Breast epithelium (tissue), 3 donors: ENCODE measurements around the gene DPPA5.
"Not testable (repeated sequence)": the region's sequence is repeated elsewhere in the genome, so short reads cannot be mapped to it uniquely, and the experiment has no call there.

ENCODE experiments used
- POLR2A ChIP-seq: fragments of 450-650 bp; IDR thresholded peaks from one replicate; pipeline ENCODE4 v1.6.1; 2016; ENCODE audit warnings: antibody characterized with exemption, mild to moderate bottlenecking, moderate library complexity
- POLR2AphosphoS5 ChIP-seq, 3 donors: sonication (generic); formaldehyde crosslinking; IDR thresholded peaks; one replicate each; pipeline ENCODE4 v1.6.1; 2017; ENCODE audit warnings: antibody characterized with exemption in 3 of 3

DNA sequence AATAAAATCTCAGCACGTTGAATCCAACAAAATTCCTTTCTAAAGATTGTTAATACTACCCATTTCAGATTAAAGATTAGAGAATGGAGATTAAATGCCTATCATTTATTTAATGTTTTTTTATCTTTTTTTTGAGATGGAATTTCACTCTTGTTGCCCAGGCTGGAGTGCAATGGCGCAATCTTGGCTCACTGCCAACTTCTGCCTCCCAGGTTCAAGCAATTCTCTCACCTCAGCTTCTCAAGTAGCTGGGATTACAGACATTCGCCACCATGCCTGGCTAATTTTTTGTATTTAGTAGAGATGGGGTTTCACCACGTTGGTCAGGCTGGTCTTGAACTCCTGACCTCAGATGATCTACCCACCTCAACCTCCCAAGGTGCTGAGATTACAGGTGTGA lies 38.1 kb upstream of the DPPA5 start:
- not testable (repeated sequence) for TF ChIP-seq POLR2A; POLR2AphosphoS5 (IDR thresholded peaks at IDR 0.05)
